Measurements from ENCODE around the gene STX18. TPM values are rescaled to one million over a fixed set of nuclear protein-coding genes. Genes with fewer than 3 reads are reported as not detected.

Gene STX18
- total and polyA plus RNA-seq, 4 donors, result 21.2 to 36.0 (median 27.9) TPM

DNA sequence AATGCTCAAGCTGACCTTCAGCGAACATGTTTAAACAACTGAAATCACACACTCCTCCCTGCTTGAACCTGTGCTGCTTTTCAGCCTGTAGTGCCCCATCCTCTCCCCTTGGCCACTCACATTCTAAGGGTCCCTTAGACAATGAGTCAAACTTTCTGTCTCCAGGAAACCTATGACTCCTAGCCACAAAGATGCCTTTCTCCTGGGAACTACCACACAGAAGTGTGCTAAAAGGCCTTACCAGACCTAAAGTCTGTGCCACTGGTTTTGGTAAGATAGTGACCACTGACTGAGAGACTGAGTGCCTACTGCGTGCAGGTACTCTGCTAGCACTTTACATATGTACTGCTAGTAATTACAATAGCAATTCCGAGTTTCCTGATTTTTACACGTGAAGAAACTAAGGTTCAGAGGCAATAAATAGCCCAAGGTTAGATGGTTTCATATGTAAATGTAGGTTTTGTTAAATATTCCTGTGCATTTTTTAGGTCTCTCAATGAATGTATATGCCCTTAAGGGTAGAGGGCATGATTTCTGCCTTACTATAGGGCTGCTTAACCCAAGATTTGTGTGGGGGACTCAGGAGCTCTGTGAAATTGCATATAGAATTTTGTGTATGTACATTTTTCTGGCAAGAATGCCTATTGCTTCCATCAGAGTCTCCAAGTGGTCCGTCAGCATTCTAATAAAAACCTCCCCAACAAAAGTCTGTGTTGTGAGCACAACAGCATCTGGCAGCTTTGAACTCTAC is 83.9 kb downstream of the STX18 start:
- peaks cover 8 to 15% of the 10 kb centered on the region in 2 donors for H3K36me3 ChIP-seq (ENCODE audit: control insufficient read depth in 1 of 2, insufficient read depth in 2 of 2, low read length in 1 of 2)
- H3K9me3 ChIP-seq (ENCODE audit: control insufficient read depth, low read length), result peaks cover 2% of the 10 kb centered on the region
- H3K4me1 ChIP-seq (ENCODE audit: control insufficient read depth in 1 of 2, insufficient read depth in 2 of 2, low read length in 2 of 2), result no peaks in the 10 kb centered on the region
- H3K27ac ChIP-seq (ENCODE audit: low read depth in 1 of 2, low read length in 2 of 2), result no peak overlapping the region
- H3K27me3 ChIP-seq (ENCODE audit: control insufficient read depth in 1 of 2, insufficient read depth in 2 of 2, low read length in 1 of 2), result no peaks in the 10 kb centered on the region
- intact Hi-C loops (cut with DNase I), result no loop called here
- no peak overlapping the region for H3K4me3 ChIP-seq (ENCODE audit: low read length in 2 of 2)
- 66 to 80% methylated on average over 5 of the region's 5 CpGs for WGBS, 2 donors
- DNase-seq, result no peak
- ATAC-seq (ENCODE audit: low FRiP score), result no peak

DNA sequence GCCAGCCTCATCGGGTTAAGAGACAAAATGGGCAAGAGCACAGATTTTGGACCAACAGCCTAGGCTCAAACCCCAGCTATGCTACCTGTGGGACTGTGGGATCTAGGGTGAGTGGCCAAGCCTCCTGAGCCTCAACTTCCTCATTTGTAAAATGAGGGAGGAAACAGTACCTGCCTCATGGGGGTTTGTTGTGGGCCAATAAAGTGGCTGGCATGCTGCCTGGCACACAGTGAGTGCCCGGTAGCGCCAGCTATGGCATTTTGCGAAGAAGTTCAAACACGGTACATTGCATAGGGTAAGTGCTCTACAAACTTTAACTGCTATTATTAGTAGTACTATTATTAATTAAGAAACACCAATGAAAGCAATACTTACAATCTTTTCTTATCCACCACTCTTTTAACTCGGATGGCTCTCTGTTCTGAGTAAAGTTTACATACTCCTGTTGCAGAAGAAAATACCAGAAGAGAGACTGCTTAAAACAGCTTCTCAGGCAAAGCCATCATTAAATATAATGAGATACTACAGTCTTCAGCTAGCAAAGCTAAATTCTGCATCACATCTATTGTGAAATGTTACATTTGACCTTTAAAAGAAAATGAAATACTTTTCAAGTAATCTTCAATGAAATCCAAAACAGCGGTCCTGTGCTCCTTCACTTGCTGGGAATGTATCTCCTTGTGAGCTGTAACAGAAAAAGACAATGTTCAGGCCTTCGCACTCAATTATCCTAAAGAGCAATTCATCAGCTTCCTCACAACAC is 84.9 kb downstream of the STX18 start:
- no peak overlapping the region for H3K4me3 ChIP-seq (ENCODE audit: low read length in 2 of 2)
- DNase-seq, result no peak
- peaks cover 2% of the 10 kb centered on the region for H3K9me3 ChIP-seq (ENCODE audit: control insufficient read depth, low read length)
- peaks cover 8 to 15% of the 10 kb centered on the region in 2 donors for H3K36me3 ChIP-seq (ENCODE audit: control insufficient read depth in 1 of 2, insufficient read depth in 2 of 2, low read length in 1 of 2)
- no peak for ATAC-seq (ENCODE audit: low FRiP score)
- no peaks in the 10 kb centered on the region for H3K4me1 ChIP-seq (ENCODE audit: control insufficient read depth in 1 of 2, insufficient read depth in 2 of 2, low read length in 2 of 2)
- WGBS, 2 donors, result 93 to 96% methylated on average over 8 of the region's 8 CpGs
- intact Hi-C loops (cut with DNase I), result no loop called here
- no peak overlapping the region for H3K27ac ChIP-seq (ENCODE audit: low read depth in 1 of 2, low read length in 2 of 2)
- H3K27me3 ChIP-seq (ENCODE audit: control insufficient read depth in 1 of 2, insufficient read depth in 2 of 2, low read length in 1 of 2), result no peaks in the 10 kb centered on the region

DNA sequence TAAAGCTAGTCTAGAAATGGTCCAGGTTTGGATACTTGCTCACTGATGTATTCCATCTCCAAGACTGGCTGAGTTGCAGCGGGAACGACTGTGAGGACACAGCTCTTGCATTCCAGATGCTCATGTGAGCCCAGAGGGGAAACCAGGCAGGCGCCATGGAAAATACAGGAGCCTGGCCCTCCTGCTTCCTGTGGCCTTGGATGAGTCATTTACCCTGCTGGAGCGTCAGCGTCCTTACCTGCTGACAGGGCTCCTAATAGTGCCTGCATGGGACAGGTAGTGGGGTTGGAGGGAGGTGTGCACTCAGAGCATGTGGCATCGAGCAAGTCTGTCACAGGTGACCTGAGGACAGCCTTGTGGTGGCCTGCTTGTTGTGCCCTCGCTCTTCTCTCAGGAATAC is 85.5 kb downstream of the STX18 start:
- Histone ChIP-seq H3K36me3 (ENCODE audit: control insufficient read depth in 1 of 2, insufficient read depth in 2 of 2, low read length in 1 of 2) (peaks cover 11 to 15% of the 10 kb centered on the region in 2 donors), H3K9me3 (ENCODE audit: control insufficient read depth, low read length) (peaks cover 2% of the 10 kb centered on the region), H3K4me1 (ENCODE audit: control insufficient read depth in 1 of 2, insufficient read depth in 2 of 2, low read length in 2 of 2) (no peaks in the 10 kb centered on the region), H3K4me3 (ENCODE audit: low read length in 2 of 2) (no peak overlapping the region), H3K27me3 (ENCODE audit: control insufficient read depth in 1 of 2, insufficient read depth in 2 of 2, low read length in 1 of 2) (no peaks in the 10 kb centered on the region), H3K27ac (ENCODE audit: low read depth in 1 of 2, low read length in 2 of 2) (no peak overlapping the region)
- 93 to 94% methylated on average over 7 of the region's 7 CpGs for WGBS, 2 donors
- ATAC-seq (ENCODE audit: low FRiP score) (no peak), DNase-seq (no peak)
- intact Hi-C loops (cut with DNase I), result no loop called here

DNA sequence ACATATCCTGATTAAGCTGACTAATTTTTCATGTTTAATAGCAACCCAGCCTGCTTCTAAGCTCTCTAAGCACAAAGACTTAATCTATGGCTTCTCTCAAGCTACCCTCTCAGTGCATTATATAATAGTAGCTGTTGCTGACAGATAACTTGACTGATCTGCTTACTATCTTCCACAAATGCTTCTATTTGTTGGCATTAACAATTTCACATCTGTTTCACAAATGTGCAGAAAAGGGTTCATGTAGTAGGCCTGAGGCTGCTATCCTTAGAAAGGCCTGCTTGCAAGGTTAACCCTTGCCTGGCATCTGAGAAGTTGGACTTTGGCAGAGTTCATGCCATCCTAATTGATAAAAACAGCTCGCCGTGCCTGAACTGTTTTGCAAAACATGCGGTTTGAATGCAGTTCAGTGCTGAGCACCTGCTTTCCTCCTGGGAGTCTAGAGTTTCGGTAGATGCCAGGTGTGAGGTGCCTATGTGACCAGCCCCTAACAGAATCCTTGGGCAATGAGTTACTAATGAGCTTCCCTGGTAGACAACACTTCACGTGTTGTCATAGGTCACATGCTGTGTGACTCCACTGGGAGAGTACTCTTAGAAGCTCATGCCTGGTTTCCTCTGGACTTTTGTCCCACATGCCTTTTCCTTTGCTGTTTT is 86.5 kb downstream of the STX18 start:
- H3K36me3 ChIP-seq (ENCODE audit: control insufficient read depth in 1 of 2, insufficient read depth in 2 of 2, low read length in 1 of 2), result peaks cover 11 to 15% of the 10 kb centered on the region in 2 donors
- H3K4me1 ChIP-seq (ENCODE audit: control insufficient read depth in 1 of 2, insufficient read depth in 2 of 2, low read length in 2 of 2), result no peaks in the 10 kb centered on the region
- H3K27me3 ChIP-seq (ENCODE audit: control insufficient read depth in 1 of 2, insufficient read depth in 2 of 2, low read length in 1 of 2), result no peaks in the 10 kb centered on the region
- DNase-seq, result no peak
- WGBS, 2 donors, result 85 to 91% methylated on average over 5 of the region's 5 CpGs
- no peak for ATAC-seq (ENCODE audit: low FRiP score)
- peaks cover 2% of the 10 kb centered on the region for H3K9me3 ChIP-seq (ENCODE audit: control insufficient read depth, low read length)
- intact Hi-C loops (cut with DNase I), result no loop called here
- H3K27ac ChIP-seq (ENCODE audit: low read depth in 1 of 2, low read length in 2 of 2), result no peak overlapping the region
- no peak overlapping the region for H3K4me3 ChIP-seq (ENCODE audit: low read length in 2 of 2)

DNA sequence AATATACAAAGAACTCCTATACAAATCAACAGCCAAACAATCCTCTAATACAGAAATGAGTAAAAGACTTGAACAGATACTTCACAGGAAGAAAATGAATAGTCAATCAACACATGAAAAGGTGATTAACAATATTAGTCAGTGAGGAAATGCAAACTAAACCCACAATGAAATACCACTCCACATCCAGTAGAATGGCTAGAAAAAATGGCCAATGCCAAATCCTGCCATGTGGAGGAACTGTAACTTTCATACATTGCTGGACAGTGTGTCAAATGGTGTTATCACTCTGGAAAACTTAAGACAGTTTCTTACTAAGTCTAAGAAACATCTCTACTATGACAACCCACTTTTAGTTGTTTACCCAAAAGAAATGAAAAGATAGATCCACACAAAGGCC is 95.4 kb downstream of the STX18 start:
- H3K27ac ChIP-seq (ENCODE audit: low read depth in 1 of 2, low read length in 2 of 2), result no peak overlapping the region
- no peak for ATAC-seq (ENCODE audit: low FRiP score)
- no peaks in the 10 kb centered on the region for H3K27me3 ChIP-seq (ENCODE audit: control insufficient read depth in 1 of 2, insufficient read depth in 2 of 2, low read length in 1 of 2)
- H3K4me3 ChIP-seq (ENCODE audit: low read length in 2 of 2), result no peak overlapping the region
- DNase-seq, result no peak
- H3K36me3 ChIP-seq (ENCODE audit: control insufficient read depth in 1 of 2, insufficient read depth in 2 of 2, low read length in 1 of 2), result peaks cover 0 to 2% of the 10 kb centered on the region in 2 donors
- H3K9me3 ChIP-seq (ENCODE audit: control insufficient read depth, low read length), result no peaks in the 10 kb centered on the region
- H3K4me1 ChIP-seq (ENCODE audit: control insufficient read depth in 1 of 2, insufficient read depth in 2 of 2, low read length in 2 of 2), result no peaks in the 10 kb centered on the region
- intact Hi-C loops (cut with DNase I), result no loop called here

DNA sequence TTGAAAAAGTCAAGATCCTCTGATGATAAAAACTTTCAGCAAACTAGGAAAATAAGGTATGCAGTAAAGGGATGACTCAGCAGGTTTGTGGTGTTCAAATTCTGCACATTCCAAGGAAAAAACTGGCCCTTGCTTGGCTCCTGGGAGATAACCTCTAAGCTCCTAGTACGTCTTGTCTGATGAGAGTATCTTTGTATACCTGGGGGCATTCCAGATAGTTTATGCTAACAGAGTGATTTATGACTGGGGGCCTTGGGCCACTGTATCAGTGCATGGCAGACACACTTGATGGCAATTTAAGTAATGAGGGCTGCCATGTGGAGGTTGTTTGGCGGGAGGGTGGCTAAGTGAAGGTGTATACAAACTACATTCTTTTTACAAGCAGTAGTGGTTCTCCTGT is 98.0 kb downstream of the STX18 start:
- Histone ChIP-seq H3K27me3 (ENCODE audit: control insufficient read depth in 1 of 2, insufficient read depth in 2 of 2, low read length in 1 of 2) (no peaks in the 10 kb centered on the region), H3K4me1 (ENCODE audit: control insufficient read depth in 1 of 2, insufficient read depth in 2 of 2, low read length in 2 of 2) (no peaks in the 10 kb centered on the region), H3K36me3 (ENCODE audit: control insufficient read depth in 1 of 2, insufficient read depth in 2 of 2, low read length in 1 of 2) (no peaks in the 10 kb centered on the region), H3K27ac (ENCODE audit: low read depth in 1 of 2, low read length in 2 of 2) (no peak overlapping the region), H3K4me3 (ENCODE audit: low read length in 2 of 2) (no peak overlapping the region), H3K9me3 (ENCODE audit: control insufficient read depth, low read length) (no peaks in the 10 kb centered on the region)
- DNase-seq (no peak), ATAC-seq (ENCODE audit: low FRiP score) (no peak)
- WGBS, 2 donors, result 72 to 81% methylated on average over 2 of the region's 2 CpGs
- intact Hi-C loops (cut with DNase I), result no loop called here

DNA sequence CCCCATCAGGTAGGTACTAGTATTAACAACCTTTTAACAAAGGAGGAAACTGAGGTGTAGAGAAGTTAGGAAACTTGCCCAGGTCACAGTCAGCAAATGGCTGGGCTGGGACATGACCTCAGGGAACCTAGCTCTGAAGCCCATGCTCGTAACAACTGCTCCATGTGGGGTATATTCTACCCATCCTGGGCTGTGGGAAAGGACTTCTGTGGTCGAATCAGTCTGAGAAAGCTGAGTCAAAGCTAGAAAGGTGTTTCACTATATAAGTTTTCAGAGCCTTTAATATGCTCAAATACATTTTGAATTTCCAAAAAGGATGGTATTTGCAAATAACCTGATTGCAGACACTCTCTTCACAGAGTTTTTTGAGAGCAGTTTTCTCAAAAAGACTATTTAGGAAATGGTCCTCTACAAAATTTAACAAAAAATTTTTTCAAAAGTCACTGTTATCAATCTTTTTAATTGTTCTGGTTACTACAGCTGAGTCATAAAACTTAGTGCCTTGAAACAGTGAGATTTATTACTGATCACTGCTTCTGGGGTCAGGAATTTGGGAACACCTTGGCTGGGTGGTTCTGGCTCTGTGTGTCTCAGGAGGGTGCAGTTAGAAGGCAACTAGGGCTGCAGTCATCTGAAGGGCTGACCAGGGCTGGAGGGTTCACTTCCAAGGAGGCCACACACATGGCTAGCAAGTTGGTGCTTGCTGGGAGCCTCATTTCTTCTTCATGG is 101.4 kb downstream of the STX18 start:
- intact Hi-C loops (cut with DNase I), result no loop called here
- Histone ChIP-seq H3K4me3 (ENCODE audit: low read length in 2 of 2) (no peak overlapping the region), H3K4me1 (ENCODE audit: control insufficient read depth in 1 of 2, insufficient read depth in 2 of 2, low read length in 2 of 2) (no peaks in the 10 kb centered on the region), H3K9me3 (ENCODE audit: control insufficient read depth, low read length) (peaks cover 1% of the 10 kb centered on the region), H3K27me3 (ENCODE audit: control insufficient read depth in 1 of 2, insufficient read depth in 2 of 2, low read length in 1 of 2) (no peaks in the 10 kb centered on the region), H3K27ac (ENCODE audit: low read depth in 1 of 2, low read length in 2 of 2) (no peak overlapping the region), H3K36me3 (ENCODE audit: control insufficient read depth in 1 of 2, insufficient read depth in 2 of 2, low read length in 1 of 2) (peaks cover 0 to 7% of the 10 kb centered on the region in 2 donors)
- WGBS, 2 donors, result 90 to 93% methylated on average over 2 of the region's 2 CpGs
- ATAC-seq (ENCODE audit: low FRiP score) (no peak), DNase-seq (no peak)

DNA sequence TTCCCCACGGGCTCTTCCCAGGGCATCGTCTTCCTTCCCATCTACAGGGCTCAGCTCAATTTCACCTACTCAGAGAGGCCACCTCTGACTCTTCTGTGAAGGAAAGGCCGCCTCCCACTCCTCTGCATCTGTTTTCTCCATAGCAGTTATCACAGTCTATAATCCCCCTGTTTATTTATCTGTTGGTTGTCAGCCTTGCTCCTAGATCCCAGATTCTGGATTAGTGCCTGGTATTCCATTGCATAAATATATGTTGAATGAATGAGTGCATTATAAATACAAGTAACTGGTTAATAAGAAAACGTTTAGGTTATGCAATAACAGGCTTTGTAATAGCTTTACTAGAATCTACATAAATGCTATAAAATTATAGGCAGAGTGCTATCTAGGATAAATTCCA is 102.1 kb downstream of the STX18 start:
- peaks cover 1% of the 10 kb centered on the region for H3K9me3 ChIP-seq (ENCODE audit: control insufficient read depth, low read length)
- H3K36me3 ChIP-seq (ENCODE audit: control insufficient read depth in 1 of 2, insufficient read depth in 2 of 2, low read length in 1 of 2), result peaks cover 0 to 7% of the 10 kb centered on the region in 2 donors
- no peaks in the 10 kb centered on the region for H3K27me3 ChIP-seq (ENCODE audit: control insufficient read depth in 1 of 2, insufficient read depth in 2 of 2, low read length in 1 of 2)
- no peak overlapping the region for H3K4me3 ChIP-seq (ENCODE audit: low read length in 2 of 2)
- no peak overlapping the region for H3K27ac ChIP-seq (ENCODE audit: low read depth in 1 of 2, low read length in 2 of 2)
- WGBS, 2 donors, result 82% methylated on average over 4 of the region's 4 CpGs
- H3K4me1 ChIP-seq (ENCODE audit: control insufficient read depth in 1 of 2, insufficient read depth in 2 of 2, low read length in 2 of 2), result no peaks in the 10 kb centered on the region
- intact Hi-C loops (cut with DNase I), result no loop called here
- ATAC-seq (ENCODE audit: low FRiP score), result no peak
- DNase-seq, result no peak

All from aorta (tissue), 5 donors.